GM18861 (cell line): ENCODE data around the gene RUNDC3A.
"Not testable (repeated sequence)": the region's sequence is repeated elsewhere in the genome, so short reads cannot be mapped to it uniquely, and the experiment has no call there.

Experiments used
- ATAC-seq: cut with Tn5 transposase; IDR thresholded peaks from one replicate; pipeline ENCODE4 v1.9.1; 2021; ENCODE audit not compliant: unreplicated experiment

Gene RUNDC3A

DNA sequence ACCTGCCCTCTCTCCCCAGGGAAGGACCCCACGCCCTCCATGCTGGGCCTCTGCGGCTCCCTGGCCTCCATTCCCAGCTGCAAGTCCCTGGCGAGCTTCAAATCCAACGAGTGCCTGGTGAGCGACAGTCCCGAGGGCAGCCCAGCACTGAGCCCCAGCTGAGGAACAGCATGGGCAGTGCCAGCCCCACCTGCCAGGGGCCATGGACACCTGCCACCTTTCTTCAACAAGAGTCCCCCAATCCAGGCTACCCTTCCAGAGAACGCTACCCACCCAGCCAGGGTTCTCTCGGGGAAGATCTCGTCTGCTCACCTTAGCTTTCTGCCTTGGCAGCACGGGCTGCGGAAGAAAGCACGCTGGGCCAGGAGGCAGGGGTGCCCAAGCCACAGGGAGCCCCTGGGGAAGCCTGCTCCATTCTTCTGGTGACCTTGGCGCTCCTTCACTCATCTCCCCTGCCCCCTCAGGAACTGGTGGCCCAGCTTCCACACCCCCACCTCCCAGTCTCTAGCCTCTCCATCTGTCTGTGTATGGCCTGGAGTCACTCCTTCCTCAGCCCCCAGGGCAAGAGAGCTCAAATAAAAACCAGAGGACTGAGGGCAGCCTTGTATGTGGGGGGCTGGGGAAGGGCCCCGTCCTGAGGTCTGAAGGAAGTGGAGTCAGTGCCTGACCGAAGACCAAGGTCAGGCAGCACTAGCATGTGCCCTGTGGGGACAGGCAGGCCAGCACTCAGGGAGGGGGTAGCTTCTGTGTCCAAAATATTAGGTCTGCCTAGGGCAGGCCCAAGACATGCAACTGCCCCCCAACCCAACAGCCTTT lies 9.9 kb downstream of the RUNDC3A start:
- ATAC-seq = no peak

DNA sequence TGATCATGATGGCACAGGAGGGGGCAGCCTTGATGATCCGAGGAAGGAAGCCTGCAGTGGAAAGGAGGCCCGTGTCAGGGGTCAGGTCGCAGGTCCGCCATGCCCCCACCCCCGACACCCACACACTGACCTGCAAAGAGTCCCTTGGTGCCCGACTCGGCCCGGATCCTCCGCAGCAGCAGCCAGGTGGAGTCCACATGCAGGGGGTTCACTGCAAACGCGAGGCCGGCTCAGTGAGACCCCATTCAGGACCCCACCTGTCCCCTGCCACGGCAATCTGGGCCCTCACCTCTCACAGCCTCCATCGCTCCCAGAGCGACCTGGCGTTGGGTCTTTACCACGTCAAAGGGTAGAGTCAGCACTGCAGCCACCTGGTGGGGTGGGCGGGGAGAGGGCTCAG lies 11.7 kb downstream of the RUNDC3A start:
- no peak for ATAC-seq

DNA sequence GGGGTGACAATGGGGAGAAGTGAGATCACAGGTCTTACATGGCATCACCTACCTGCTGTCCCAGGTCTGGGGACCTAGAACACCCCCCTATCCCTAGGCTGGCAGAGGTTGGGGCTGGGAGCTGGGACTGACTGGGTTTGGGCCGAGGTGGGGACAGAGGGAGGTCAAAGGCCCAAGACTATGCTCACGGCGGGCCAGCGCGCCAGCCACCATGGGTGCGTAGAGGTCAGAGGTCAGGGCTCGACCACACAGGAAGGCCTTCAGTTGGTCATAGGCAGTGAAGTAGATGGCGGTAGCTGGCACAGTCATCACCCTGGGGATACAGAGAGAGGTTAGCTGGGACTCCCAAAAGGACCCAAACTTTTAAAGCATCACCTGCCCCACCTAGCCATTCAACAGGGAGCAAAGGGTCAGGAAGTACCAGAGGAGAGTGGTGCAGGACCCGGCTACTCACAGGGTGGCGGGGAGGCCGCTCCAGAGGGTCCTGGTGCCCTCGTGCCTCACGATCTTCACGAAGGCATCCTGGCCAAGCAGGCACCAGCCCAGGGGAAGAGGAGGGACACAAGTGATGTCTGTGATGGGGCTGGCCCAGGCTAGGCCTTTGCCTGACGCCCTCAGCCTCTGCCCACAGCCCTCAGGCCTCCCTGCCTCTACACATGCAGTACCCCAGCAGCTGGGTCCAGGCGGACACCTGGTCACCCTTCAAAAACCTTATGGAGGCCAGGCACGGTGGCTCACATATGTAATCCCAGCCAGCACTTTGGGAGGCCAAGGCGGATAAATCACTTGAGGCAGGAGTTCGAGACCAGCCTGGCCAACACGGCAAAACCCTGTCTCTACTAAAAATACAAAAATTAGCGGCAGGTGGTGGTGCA lies 13.1 kb downstream of the RUNDC3A start:
- ATAC-seq = no peak

DNA sequence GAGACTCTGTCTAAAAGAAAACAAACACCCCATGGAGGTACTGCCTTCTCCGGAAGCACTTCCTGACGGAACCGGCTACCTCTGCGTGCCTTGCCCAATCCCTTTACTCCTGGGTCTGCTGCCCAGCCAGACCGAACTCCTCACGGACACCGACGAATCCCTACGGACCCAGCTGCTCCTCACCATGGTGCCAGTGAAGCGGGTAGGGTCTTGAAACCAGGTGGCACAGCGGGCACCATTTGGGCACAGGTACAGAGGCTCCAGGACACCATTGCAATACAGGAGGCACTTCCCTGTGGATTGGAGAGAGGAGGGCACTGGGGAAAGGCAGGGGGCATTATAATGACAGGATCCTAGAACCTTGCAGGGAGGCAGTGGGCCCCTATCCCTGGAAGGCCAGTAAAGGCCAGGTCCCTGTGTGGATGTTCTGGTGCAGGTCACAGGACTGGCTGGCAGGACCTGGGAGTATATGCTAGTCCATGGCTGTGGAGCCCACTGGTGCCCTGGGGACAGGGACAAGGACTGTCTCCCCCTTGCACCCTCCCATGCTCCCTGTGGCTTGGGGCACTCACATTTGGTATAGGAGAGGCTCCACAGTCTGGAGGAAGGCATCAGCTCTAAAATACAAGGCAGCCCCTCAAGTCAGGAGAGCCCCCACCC lies 14.0 kb downstream of the RUNDC3A start:
- ATAC-seq = no peak

DNA sequence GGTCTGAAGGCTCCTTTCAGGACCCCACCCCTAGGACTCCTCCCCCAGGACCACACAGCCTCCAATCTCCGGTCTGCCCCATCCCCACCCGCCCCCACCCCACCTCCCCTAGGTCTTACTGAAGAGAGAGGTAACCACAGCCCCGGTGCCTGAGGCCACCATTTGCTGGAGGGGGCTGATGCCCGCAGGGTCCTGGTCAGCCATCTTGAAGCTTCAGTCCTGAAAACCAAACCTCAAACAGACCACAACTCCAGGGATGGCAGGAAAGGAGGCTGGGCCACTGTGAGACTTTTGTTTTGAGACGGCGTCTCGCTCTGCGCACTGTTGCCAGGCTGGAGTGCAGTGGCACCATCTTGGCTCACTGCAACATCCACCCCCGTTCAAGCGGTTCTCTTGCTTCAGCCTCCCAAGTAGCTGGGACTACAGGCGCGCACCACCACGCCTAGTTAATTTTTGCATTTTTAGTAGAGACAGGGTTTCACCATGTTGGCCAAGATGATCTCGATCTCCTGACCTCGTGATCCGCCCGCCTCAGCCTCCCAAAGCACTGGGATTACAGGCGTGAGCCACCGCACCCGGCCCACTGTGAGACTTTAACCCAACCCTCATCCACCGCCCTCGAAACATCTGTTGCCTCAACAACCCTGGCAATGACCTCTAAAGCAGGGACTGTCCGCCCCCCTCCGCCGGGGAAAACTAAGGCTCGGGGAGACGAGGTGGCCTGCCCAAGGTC lies 15.1 kb downstream of the RUNDC3A start:
- ATAC-seq = no peak

DNA sequence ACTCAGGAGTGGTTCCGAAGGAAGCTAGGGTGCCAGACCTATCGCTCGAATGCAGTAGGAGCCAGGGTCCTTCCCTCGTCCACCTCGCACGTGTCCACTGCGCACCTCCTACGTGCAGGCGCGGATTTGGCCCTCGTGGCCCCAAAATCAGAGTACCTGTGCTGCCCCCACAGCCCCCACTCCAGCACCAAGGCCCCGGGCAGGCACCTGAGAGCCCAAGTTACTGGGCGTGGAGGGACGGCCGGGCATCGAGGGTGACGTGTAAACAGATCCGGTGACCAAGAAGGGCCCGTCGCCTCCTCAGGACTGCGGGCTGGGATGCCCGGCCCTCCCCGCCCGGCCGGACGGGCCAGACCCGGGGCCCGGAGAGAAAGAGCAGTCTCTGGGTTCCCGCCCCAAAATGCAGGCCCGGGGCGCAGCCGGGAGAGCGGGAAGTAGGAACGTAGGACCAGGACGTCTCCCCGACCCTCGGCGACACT lies 15.7 kb downstream of the RUNDC3A start:
- no peak for ATAC-seq

DNA sequence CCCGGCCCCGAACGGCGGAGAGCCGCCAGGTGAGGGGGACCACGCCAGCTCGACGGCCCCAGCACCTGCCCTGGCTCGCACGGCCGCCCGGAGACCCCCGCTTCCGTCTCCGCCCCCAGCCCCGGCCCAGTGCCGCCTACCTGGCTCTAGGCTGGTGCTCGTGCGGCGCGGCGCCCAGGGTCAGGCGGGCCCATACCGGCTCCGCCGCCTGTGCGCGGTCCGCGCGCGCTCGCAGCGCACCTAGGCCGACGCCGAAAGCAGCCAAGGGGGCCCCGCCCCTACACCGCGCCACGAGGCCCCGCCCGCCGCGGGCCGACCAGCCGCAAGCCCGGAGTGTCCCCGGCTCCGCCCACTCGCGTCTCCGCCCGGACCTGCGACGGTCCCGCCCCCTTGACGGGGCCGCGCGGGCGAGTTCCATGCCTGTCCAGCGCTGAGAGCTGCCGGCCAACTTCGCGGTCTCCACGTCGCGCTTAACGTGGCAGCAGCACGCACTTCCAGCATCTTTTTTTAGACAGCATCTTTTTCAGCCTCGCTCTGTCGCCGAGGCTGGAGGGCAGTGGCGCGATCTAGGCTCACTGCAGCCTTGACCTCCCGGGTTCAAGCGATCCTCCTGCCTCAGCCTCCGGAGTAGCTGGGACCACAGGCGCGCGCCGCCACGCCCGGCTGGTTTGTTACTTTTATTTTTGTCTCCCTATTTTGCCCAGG lies 16.3 kb downstream of the RUNDC3A start, which contains the start of gene SLC25A39:
TSS of gene SLC25A39 (minus strand) at position 253 of the 705 bp plus-strand sequence. CDS start 1,261 bp downstream, outside the sequence.
- peak; percentile 69 for ATAC-seq

DNA sequence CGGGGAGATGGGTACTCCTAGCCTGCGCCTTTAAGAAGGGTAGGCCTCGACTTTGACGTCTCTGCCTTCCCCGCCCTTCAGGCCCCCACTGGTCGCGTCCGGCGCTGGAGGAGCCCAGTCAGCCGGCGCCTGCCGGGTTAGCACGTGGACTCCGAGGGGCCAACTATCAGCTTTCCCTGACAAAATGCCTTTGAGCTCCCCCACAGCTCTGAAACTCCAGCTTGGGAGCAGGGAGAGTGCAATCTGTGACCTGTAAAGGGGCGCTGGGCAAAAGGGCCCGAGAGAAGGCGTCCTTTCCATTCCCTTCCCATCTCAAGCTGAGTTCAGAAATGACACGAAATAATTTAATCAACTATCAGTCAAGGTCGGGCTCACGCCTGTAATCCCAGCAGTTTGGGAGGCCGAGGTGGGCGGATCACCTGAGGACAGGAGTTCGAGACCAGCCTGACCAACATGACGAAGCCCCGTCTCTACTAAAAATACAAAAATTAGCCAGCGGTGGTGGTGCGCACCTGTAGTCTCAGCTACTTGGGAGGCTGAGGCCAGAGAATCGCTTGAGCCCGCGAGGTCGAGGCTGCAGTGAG lies 18.6 kb downstream of the RUNDC3A start:
- ATAC-seq = peak; percentile 43

DNA sequence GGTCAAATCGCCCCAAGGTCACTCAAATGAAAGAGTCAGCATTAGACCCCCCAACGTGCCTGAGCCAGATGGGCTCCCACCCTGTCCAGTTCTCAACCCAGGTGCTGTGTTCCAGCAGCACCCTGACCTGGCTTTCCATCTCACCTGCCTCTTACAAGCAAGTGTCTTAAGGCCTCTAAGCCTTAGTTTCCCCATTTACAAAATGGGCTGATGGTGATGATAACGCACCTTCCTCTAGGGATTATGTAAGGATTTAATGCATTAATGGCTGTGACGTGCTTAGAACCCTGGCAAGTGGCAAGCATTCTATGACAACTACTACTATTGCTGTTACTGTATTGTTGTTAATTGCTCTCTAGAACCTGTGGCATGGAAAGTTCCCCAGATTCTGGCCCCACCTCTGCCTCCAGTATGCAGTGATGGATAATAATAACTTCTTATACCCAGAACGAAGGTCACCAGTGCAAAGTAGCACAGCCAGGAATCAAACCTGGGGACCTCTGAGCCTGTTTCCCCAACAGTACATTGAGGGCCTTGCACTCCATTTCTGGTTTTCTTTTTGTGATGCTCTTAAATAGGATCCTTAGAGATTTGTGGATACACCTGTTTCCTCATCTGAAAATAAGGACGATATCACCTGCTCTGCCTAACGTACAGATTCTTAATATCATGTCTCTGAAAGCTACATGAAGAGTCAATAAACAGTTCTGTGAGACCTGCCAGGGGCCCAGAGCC lies 19.5 kb downstream of the RUNDC3A start:
- no peak for ATAC-seq

DNA sequence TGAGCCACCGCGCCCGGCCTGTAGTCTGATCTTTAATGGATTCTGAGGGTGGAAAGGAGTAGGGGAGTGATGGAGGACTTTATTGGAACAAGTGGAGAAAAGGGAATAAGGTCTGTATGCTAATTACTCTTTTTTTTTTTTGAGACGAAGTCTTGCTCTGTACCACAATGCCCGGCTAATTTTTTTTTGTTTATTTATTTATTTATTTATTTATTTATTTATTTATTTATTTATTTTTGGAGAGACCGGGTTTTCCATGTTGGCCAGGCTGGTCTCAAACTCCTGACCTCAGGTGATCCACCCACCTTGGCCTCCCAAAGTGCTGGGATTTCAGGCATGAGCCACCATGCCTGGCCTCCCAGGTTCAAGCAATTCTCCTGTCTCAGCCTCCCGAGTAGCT lies 21.1 kb downstream of the RUNDC3A start:
- ATAC-seq = not testable (repeated sequence)

DNA sequence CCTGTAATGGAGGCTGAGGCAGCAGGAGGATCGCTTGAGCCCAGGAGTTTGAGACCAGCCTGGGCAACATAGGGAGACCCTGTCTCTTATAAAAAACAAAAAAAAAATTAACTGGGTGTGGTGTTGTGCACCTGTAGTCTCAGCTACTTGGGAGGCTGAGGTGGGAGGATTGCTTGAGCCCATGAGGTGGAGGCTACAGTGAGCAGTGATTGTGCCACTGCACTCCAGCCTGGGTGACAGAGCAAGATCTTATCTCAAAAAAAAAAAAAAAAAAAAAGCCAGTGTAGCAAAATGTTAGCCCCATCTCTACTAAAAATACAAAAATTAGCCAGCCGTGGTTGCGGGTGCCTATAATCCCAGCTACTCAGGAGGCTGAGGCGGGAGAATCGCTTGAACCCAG lies 21.9 kb downstream of the RUNDC3A start:
- ATAC-seq = not testable (repeated sequence)

DNA sequence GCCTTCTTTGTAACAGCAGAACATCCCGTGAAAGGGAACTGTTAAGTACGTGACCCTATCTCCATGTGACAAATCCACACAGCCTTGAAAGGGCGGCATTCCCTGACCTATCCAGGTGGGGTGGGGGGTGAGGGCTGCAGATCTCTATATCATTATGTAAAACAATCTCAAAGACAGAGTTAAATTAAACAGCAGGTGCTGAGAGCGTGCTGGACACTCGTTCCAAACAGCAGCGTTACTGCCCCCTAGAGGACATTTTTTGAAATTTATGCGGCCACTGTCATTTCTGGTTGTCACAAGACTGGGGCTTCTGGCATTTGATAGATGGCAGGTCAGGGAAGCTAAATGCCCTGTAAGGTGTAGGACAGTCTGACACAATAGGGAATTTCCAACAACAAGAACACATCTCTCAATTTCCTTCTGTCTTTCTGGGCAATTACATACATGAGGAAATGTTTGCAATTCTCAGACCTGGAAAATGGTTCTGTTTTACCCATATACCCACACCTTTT lies 22.9 kb downstream of the RUNDC3A start:
- ATAC-seq = no peak

DNA sequence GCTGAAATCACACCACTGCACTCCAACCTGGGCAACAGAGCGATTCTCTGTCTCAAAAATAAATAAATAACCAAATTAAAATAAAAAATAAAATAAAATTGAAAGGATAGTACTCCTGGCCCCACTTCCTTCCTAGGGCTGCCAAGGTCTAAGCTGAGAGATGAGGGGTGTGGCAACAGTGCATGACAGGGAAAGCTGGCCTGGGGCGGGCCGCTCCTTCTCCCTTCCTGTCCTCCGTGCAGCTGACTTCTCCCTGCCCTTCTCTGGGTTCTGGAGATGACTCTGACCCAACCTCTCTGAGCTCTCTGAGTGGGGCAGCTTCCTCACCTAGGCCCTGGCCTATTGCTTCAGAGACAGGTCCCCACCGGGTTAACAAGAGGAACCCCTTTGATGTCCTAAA lies 25.0 kb downstream of the RUNDC3A start:
- no peak for ATAC-seq

DNA sequence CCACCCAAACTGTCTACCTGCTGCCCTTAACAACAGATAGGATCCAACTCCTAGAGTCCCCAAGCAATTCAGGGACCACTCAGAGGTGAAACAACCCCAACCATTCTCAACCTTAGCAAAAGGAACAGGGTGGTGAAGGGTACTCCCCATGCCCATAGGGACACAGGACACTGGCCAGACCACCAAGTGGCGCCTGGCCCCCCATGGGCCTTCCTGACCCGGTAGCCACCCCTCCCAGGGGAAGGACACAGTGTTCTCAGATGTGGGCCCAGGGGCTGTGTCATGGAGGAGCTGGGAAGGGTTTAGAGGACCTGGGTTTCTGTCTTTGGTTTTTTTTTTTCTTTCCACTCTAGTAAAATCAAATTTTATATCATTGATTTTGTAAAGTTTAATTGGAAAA lies 25.9 kb downstream of the RUNDC3A start:
- no peak for ATAC-seq

DNA sequence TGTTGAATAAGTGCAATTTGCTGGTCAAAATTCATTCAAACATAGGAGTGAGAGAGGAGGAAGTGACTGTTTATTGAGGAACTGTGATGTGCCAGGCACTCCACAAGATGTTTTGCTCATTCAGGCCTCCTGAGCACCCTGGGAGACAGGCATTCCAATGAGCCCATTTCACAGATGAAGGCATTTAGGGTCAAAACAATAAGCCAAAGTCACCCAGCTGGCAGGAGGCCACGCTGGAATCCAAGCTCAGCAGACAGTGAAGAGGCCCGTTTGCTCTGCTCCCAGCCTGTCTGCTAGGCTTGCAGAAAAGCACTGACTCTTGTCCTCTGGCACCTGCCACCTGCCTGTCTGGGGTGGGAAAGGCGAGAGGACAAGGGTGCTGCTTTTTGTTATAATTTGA lies 26.3 kb downstream of the RUNDC3A start:
- no peak for ATAC-seq

DNA sequence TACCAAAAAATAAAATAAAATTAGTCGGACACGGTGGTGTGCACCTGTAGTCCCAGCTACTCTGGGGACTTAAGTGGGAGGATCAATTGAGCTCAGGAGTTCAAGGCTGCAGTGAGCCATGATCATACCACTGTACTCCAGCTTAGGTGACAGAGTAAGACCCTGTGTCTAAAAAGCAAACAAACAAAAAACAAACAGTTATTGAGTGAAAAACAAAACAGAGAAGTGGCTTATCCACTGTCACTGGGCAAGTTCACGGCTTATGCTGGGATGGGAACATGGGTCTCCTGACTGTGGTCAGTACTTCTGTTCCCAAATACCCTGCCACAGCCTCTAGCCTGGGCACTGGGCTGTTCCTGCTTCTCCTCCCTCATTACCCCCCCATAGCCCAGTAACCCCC lies 27.2 kb downstream of the RUNDC3A start:
- no peak for ATAC-seq

DNA sequence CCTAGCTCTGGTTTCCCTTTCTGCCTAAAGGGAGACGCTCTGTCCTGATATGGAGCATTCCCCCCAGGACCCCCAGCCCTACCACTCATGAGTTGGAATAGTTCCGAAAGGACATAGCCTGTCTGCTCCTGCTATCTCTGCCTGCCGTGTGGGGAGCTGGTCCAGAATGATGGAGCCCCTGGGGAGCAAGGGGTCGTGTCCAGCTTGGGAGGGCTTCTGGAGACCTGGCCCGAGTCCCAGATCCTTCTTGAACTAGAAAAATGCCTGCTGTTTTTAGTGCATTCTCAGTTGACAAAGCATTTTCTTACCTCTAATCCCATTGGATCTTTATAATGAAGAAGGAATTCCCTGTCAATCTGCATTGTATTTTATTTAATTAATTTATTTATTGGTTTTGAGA lies 27.6 kb downstream of the RUNDC3A start:
- ATAC-seq = no peak

DNA sequence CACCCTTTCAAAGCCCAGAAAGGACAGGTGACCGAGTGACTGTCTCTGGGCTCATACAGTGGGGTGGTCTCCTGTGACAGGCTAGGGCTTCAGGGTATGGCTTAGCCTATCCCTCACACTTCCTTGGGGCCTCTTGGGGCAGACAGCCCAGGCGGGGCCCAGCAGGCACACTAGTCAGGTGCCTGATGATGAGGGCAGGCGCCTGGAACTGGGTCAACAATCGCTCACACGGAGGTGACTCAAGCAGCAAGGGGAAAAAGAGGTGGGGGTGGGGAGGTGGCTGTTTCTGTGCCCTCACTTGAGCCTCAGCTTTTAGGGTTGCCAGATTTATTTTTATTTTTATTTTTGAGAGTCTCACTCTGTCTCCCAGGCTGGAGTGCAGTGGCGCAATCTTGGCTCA lies 30.3 kb downstream of the RUNDC3A start:
- ATAC-seq = no peak

DNA sequence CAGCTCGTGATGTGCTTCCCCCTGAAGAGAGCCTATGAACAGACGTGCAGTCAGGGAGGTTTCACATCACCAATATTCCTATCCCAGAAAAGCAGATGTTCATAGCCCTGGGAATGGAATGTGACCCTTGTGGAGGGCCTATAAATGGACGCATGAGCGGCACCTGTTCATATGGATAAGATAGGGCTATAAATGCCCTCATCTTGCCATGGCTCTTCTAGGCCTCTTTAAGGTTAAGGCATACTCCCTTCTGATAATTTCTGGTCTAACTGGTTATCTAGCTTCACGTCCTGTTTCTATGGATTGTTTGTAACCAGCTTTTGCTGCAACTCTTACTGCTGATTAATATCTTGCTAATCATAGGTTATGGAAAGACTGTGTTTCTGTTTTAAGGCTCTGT lies 32.2 kb downstream of the RUNDC3A start:
- ATAC-seq = not testable (repeated sequence)
